PC-3 (cell line): Measurements from ENCODE around the gene GXYLT1.

Experiments used
- CTCF ChIP-seq: fragments of 300-600 bp; sonication (generic); conservative IDR thresholded peaks from 2 replicates; pipeline ENCODE4 v1.5.1; 2017; ENCODE audit warnings: antibody characterized with exemption, low read depth, mild to moderate bottlenecking, low read length
- EZH2phosphoT487 ChIP-seq: fragments of 300-600 bp; sonication (generic); IDR thresholded peaks from 2 replicates; pipeline ENCODE4 v1.6.1; 2018; ENCODE audit warnings: mild to moderate bottlenecking, antibody characterized with exemption, low read length, borderline replicate concordance

GRCh38 chr12:42174978-42175377 lies 30.3 kb upstream of the GXYLT1 start:
- TF ChIP-seq EZH2phosphoT487 (no peak), CTCF (no peak)
